Naive thymus-derived CD4-positive, alpha-beta T cell (primary cell): ENCODE results near the gene SLC30A4. TPM values are rescaled to one million over a fixed set of nuclear protein-coding genes. Genes with fewer than 3 reads are reported as not detected.

ENCODE experiments used
- ATAC-seq: fragments of 150-1000 bp; cut with Tn5 transposase; 2 replicates; pipeline ENCODE4 v1.10.0; 2021; ENCODE audit warnings: mild to moderate bottlenecking, moderate library complexity
- CTCF ChIA-PET: fragments of 350-600 bp; sonication (Branson Sonifier 250); formaldehyde crosslinking; loops from one replicate; lab custom pipeline; 2021; ENCODE audit warnings: antibody characterized with exemption; lab: Charles Lee
- POLR2A ChIA-PET: fragments of 350-600 bp; sonication (Branson Sonifier 250); formaldehyde crosslinking; loops from one replicate; lab custom pipeline; 2021; ENCODE audit warnings: antibody characterized with exemption, inconsistent platforms; lab: Charles Lee
- DNase-seq, 9 donors: peaks; one replicate each; pipeline versions ENCODE4 v3.0.0 to v3.0.0-alpha.2; 2020 to 2022; ENCODE audit warnings: mixed read lengths in 1 of 9
- H3K27ac ChIP-seq: one replicate; pipeline ENCODE4 v1.7.0; 2013; ENCODE audit warnings: mild to moderate bottlenecking, low read depth, low read length, moderate library complexity
- H3K27me3 ChIP-seq, 2 donors: one replicate each; pipeline ENCODE4 v1.7.0; 2013; ENCODE audit warnings: low read length in 2 of 2, mild to moderate bottlenecking in 2 of 2, moderate library complexity in 2 of 2; ENCODE audit not compliant: control insufficient read depth in 2 of 2, insufficient read depth in 2 of 2
- H3K36me3 ChIP-seq, 3 experiments: 1 replicate in 2 of 3; 2 replicates in 1 of 3; pipeline ENCODE4 v1.7.0; 2013; ENCODE audit warnings: low read length in 3 of 3, mild to moderate bottlenecking in 3 of 3, moderate library complexity in 1 of 3; ENCODE audit not compliant: insufficient read depth in 3 of 3, control insufficient read depth in 2 of 3
- H3K4me1 ChIP-seq, 2 donors: one replicate each; pipeline ENCODE4 v1.7.0; 2013; ENCODE audit warnings: low read length in 2 of 2, mild to moderate bottlenecking in 2 of 2, moderate library complexity in 1 of 2; ENCODE audit not compliant: control insufficient read depth in 2 of 2, insufficient read depth in 2 of 2
- H3K4me3 ChIP-seq: 2 replicates; pipeline ENCODE4 v1.7.0; 2013; ENCODE audit warnings: mild to moderate bottlenecking, low read length
- H3K9me3 ChIP-seq, 3 experiments: 1 replicate in 2 of 3; 2 replicates in 1 of 3; pipeline ENCODE4 v1.7.0; 2013; ENCODE audit warnings: low read length in 3 of 3; ENCODE audit not compliant: control insufficient read depth in 2 of 3
- H3K27ac Mint-ChIP-seq, 9 donors: one replicate each; pipeline ENCODE4 v1.8.0; 2020 to 2022; ENCODE audit warnings: mixed read lengths in 9 of 9, mild to moderate bottlenecking in 8 of 9, moderate library complexity in 5 of 9, inconsistent platforms in 2 of 9
- H3K27me3 Mint-ChIP-seq, 5 donors: one replicate each; pipeline ENCODE4 v1.8.0; 2021 to 2022; ENCODE audit warnings: mixed read lengths in 5 of 5, mild to moderate bottlenecking in 1 of 5
- H3K36me3 Mint-ChIP-seq, 5 donors: one replicate each; pipeline ENCODE4 v1.8.0; 2020 to 2022; ENCODE audit warnings: mixed read lengths in 5 of 5, mild to moderate bottlenecking in 3 of 5, inconsistent platforms in 1 of 5
- H3K4me1 Mint-ChIP-seq, 7 donors: one replicate each; pipeline ENCODE4 v1.8.0; 2020 to 2022; ENCODE audit warnings: mixed read lengths in 7 of 7, mild to moderate bottlenecking in 3 of 7, inconsistent platforms in 1 of 7
- H3K4me3 Mint-ChIP-seq, 10 donors: one replicate each; pipeline ENCODE4 v1.8.0; 2020 to 2022; ENCODE audit warnings: mild to moderate bottlenecking in 10 of 10, mixed read lengths in 10 of 10, moderate library complexity in 6 of 10, inconsistent platforms in 2 of 10
- H3K9me3 Mint-ChIP-seq, 11 donors: one replicate each; pipeline ENCODE4 v1.8.0; 2020 to 2022; ENCODE audit warnings: mixed read lengths in 11 of 11, mild to moderate bottlenecking in 4 of 11, inconsistent platforms in 1 of 11, moderate library complexity in 1 of 11
- intact Hi-C, 2 donors: fragments of 100-400 bp; cut with micrococcal nuclease; formaldehyde crosslinking; loops; one replicate each; pipeline ENCODE4 v1.15.1; 2023
- polyA plus RNA-seq, 2 donors: library from polyadenylated mRNA; unstranded; fragments of 300-500 nt; fragmentation: Illumina TruSeq; gene quantifications; one replicate each; pipeline ENCODE4 v1.2.3, GENCODE V29; 2021
- total RNA-seq, 6 experiments: library from RNA in 5 of 6; stranded (reverse) in 5 of 6; gene quantifications; 1 replicate in 5 of 6; 2 replicates in 1 of 6; pipeline ENCODE4 v1.2.3 and lab custom pipeline; 2021 to 2026

The SLC30A4 gene
- total and polyA plus RNA-seq, 7 experiments from 2014 or later = 2.0 to 4.4 (median 2.9) TPM

DNA sequence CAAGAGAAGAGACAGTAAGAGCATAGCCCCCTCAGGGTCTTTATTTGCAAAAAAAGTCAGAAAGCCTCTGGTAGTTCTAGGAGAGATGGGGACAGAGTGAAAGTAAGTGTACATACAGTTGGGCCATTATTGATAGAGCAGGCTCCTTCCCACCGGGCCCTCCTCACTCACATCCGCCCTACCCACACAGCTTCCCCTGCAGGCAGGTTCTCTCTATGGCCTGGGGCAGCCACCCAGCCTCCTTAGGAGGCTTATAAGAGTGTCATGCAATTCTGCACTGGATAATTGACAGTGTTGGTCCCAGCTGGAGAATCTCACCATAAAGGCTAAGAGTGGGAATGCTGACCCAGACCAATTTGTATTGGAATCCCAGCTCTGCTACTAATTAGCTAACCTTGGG lies 49.5 kb downstream of the SLC30A4 start:
- H3K36me3 Mint-ChIP-seq = no peaks in the 10 kb centered on the region
- ChIA-PET CTCF (no interaction called here), POLR2A (no interaction called here)
- Histone ChIP-seq H3K27me3 (no peaks in the 10 kb centered on the region), H3K27ac (no peak overlapping the region), H3K4me1 (no peaks in the 10 kb centered on the region), H3K4me3 (no peak overlapping the region), H3K9me3 (no peaks in the 10 kb centered on the region), H3K36me3 (no peaks in the 10 kb centered on the region)
- H3K4me3 Mint-ChIP-seq = no peak overlapping the region
- ATAC-seq (no peak), DNase-seq (no peak)
- intact Hi-C loops = no loop called here
- H3K27ac Mint-ChIP-seq = no peak overlapping the region
- no peaks in the 10 kb centered on the region for H3K9me3 Mint-ChIP-seq
- H3K4me1 Mint-ChIP-seq = no peaks in the 10 kb centered on the region
- H3K27me3 Mint-ChIP-seq = peaks cover 0 to 23% (median 13%) of the 10 kb centered on the region in 5 donors

DNA sequence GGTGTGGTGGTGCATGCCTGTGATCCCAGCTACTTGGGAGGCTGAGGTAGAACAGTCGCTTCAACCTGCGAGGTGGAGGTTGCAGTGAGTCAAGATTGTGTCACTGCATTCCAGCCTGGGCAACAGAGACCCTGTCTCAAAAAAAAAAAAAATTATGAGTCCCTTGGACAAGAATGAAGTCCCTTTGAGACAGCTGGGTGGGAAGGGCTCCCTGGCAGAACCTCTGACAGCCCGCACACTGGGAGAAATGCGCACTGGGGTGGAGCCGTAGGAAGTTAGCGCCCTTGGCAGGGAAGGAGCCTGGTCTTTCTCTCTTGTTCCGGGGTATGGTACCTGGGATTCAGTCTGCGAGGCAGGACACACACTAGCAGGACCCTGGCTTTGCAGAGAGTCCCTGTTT lies 51.4 kb downstream of the SLC30A4 start:
- Histone ChIP-seq H3K4me3 (no peak overlapping the region), H3K27ac (no peak overlapping the region), H3K9me3 (no peaks in the 10 kb centered on the region), H3K36me3 (no peaks in the 10 kb centered on the region), H3K4me1 (no peaks in the 10 kb centered on the region), H3K27me3 (no peaks in the 10 kb centered on the region)
- no peak overlapping the region for H3K27ac Mint-ChIP-seq
- no peaks in the 10 kb centered on the region for H3K36me3 Mint-ChIP-seq
- ChIA-PET POLR2A (no interaction called here), CTCF (no interaction called here)
- ATAC-seq = no peak
- H3K27me3 Mint-ChIP-seq = peaks cover 0 to 27% (median 13%) of the 10 kb centered on the region in 5 donors
- H3K4me3 Mint-ChIP-seq = no peak overlapping the region
- DNase-seq = no peak
- no peaks in the 10 kb centered on the region for H3K9me3 Mint-ChIP-seq
- no peaks in the 10 kb centered on the region for H3K4me1 Mint-ChIP-seq
- intact Hi-C loops = no loop called here

DNA sequence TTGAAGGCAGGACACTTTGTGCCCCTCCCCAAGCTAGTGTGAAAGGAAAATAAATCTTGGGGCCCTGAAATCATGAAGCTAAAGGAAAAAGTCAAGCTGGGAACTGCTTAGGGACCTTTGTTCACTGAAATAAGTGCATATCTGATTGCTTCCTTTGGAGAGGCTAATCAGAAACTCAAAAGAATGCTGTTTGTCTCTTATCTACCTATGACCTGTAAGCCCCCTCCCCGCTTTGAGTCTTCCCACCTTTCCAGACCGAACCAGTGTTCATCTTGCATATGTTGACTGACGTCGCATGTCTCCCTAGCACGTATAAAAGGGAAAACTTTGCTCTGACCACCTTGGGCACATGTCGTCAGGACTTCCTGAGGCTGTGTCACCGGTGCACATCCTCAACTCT lies 53.1 kb downstream of the SLC30A4 start:
- H3K4me1 ChIP-seq = no peaks in the 10 kb centered on the region
- ChIA-PET CTCF (no interaction called here), POLR2A (no interaction called here)
- Mint-ChIP-seq H3K27me3 (peaks cover 0 to 27% (median 13%) of the 10 kb centered on the region in 5 donors), H3K4me1 (no peaks in the 10 kb centered on the region), H3K9me3 (peaks cover 0 to 1% (median 0%) of the 10 kb centered on the region in 11 donors), H3K4me3 (no peak overlapping the region), H3K36me3 (no peaks in the 10 kb centered on the region), H3K27ac (no peak overlapping the region)
- H3K4me3 ChIP-seq = no peak overlapping the region
- DNase-seq (no peak), ATAC-seq (no peak)
- H3K27me3 ChIP-seq = no peaks in the 10 kb centered on the region
- H3K27ac ChIP-seq = no peak overlapping the region
- H3K9me3 ChIP-seq = no peaks in the 10 kb centered on the region
- intact Hi-C loops = no loop called here
- H3K36me3 ChIP-seq = no peaks in the 10 kb centered on the region

DNA sequence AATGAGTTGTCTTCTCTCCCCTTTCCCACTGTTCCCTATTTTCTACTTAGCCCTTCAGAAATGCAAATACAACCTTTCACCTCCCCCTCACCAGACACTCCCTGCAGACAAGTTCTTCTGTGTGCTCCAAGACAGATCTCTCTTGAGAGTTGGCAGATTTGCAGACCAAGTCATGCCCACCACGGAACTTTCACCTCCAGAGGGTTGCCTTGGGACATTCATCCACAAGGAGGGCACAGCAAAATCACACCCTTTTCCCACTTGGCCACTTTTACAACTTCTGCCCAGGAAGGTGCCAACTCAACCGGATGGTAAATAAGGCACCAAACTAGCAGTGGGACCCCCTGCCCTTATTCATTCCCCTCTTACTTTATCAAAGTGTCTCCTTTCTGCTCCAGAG lies 53.5 kb downstream of the SLC30A4 start:
- H3K4me1 Mint-ChIP-seq = no peaks in the 10 kb centered on the region
- H3K9me3 Mint-ChIP-seq = peaks cover 0 to 2% (median 0%) of the 10 kb centered on the region in 11 donors
- no peaks in the 10 kb centered on the region for H3K27me3 ChIP-seq
- ChIA-PET CTCF (no interaction called here), POLR2A (no interaction called here)
- H3K27ac Mint-ChIP-seq = no peak overlapping the region
- ATAC-seq (no peak), DNase-seq (no peak)
- no peak overlapping the region for H3K4me3 ChIP-seq
- no peak overlapping the region for H3K4me3 Mint-ChIP-seq
- no peaks in the 10 kb centered on the region for H3K9me3 ChIP-seq
- no peaks in the 10 kb centered on the region for H3K4me1 ChIP-seq
- H3K27ac ChIP-seq = no peak overlapping the region
- no peaks in the 10 kb centered on the region for H3K36me3 Mint-ChIP-seq
- intact Hi-C loops = no loop called here
- no peaks in the 10 kb centered on the region for H3K36me3 ChIP-seq
- H3K27me3 Mint-ChIP-seq = peaks cover 0 to 27% (median 13%) of the 10 kb centered on the region in 5 donors

- H3K27ac ChIP-seq = no peak overlapping the region
- CTCF ChIA-PET = interaction anchor here (1.3 kb wide), 1 partner anchor 11 kb away, joined by 4 read pairs; no protein-coding TSS in a partner anchor
- H3K27me3 ChIP-seq = no peaks in the 10 kb centered on the region
- Mint-ChIP-seq H3K27ac (peak overlapping the region in 1 of 9 donors; percentile 26), H3K4me3 (no peak overlapping the region), H3K4me1 (peaks cover 0 to 4% (median 0%) of the 10 kb centered on the region in 7 donors), H3K36me3 (no peaks in the 10 kb centered on the region), H3K9me3 (peaks cover 0 to 7% (median 0%) of the 10 kb centered on the region in 11 donors), H3K27me3 (peaks cover 0 to 27% (median 13%) of the 10 kb centered on the region in 5 donors)
- H3K9me3 ChIP-seq = no peaks in the 10 kb centered on the region
- ATAC-seq = no peak
- no peak for DNase-seq
- POLR2A ChIA-PET = no interaction called here
- H3K4me1 ChIP-seq = no peaks in the 10 kb centered on the region
- intact Hi-C loops = no loop called here
- no peaks in the 10 kb centered on the region for H3K36me3 ChIP-seq
- H3K4me3 ChIP-seq = no peak overlapping the region
Measured at GRCh38 chr15:45468294-45468693, 54.3 kb downstream of the SLC30A4 start.

DNA sequence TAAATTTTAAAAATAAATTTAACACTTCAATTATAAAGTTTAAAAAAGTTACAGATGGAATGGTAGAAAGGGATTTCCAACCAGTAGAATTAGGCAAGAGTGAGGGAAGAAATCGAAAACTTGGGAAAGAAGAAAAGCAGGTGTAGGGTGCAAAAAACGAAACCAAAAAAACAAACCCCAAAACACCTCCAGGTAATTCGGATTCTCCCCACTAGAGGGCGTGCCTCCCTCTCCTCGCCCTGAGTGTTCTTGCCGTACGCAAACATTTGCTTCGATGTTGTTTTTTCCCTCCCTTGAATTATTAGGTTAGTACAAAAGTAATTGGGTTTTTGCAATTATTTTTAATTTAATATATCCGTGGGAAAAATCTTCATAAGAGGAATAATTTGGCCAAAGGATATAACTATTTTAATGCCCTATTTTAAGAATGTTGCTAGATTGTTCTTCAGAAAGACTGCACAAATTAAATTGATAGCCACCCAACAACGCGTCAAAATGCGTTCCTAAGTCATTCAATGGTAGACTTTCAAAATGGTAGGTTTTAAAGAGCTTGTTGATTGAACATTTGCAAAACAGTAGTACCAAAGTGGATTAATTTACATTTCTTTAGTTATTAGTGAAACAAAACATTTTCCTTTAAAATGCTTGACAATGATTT lies 63.7 kb downstream of the SLC30A4 start:
- H3K4me1 Mint-ChIP-seq = peaks cover 25 to 53% (median 36%) of the 10 kb centered on the region in 7 donors
- ATAC-seq = peak; percentile 42
- peak overlapping the region; percentile 58 for H3K4me3 ChIP-seq

More for the DNA sequence above, 63.7 kb downstream of the SLC30A4 start:
- Mint-ChIP-seq H3K4me3 (peak overlapping the region; percentile 39 to 95 (median 90)), H3K36me3 (no peaks in the 10 kb centered on the region), H3K27me3 (no peaks in the 10 kb centered on the region), H3K27ac (peak overlapping the region in 6 of 9 donors; percentile 41 to 89 (median 74)), H3K9me3 (peaks cover 0 to 8% (median 0%) of the 10 kb centered on the region in 11 donors)
- H3K27ac ChIP-seq = no peak overlapping the region
- peak; percentile 59 to 90 (median 79) for DNase-seq
- H3K4me1 ChIP-seq = peaks cover 16 to 33% of the 10 kb centered on the region in 2 donors
- intact Hi-C loops = loop anchor here (1.0 to 5.0 kb wide), 15 partner anchors 37 to 342 kb away; partner anchors contain the start of genes SLC30A4 (in 2 of the 2), SQOR (in 2 of the 2) and BLOC1S6 (in 1 of the 2)
- H3K9me3 ChIP-seq = no peaks in the 10 kb centered on the region
- CTCF ChIA-PET = interaction anchor here (0.5 to 4.5 kb wide), 14 partner anchors 13 to 295 kb away, joined by 3 to 34 read pairs (median 4); no protein-coding TSS in a partner anchor
- H3K27me3 ChIP-seq = no peaks in the 10 kb centered on the region
- no peaks in the 10 kb centered on the region for H3K36me3 ChIP-seq
- POLR2A ChIA-PET = interaction anchor here (0.6 kb wide), 1 partner anchor 28 kb away, joined by 10 read pairs; no protein-coding TSS in a partner anchor
